PC-9 (cell line): ENCODE data around the gene IP6K3. TPM values are rescaled to one million over a fixed set of nuclear protein-coding genes. Genes with fewer than 3 reads are reported as not detected.

Experiments used
- BruUV-seq: library from RNA; stranded (reverse); fragments of 400-500 nt; replicated peaks from 2 replicates; lab custom pipeline; 2021; lab: Mats Ljungman, UMichigan
- CTCF ChIA-PET: fragments of 300-600 bp; sonication (Branson Sonifier 250); formaldehyde crosslinking; loops from one replicate; lab custom pipeline; 2022; ENCODE audit warnings: antibody characterized with exemption; lab: Charles Lee
- POLR2A ChIA-PET: fragments of 300-600 bp; sonication (Branson Sonifier 250); formaldehyde crosslinking; loops from one replicate; lab custom pipeline; 2022; ENCODE audit warnings: antibody characterized with exemption; ENCODE audit not compliant: unreplicated experiment; lab: Charles Lee
- DNase-seq, 2 experiments: peaks; one replicate each; pipeline versions ENCODE4 v3.0.0 to v3.0.0-alpha.2; 2015 to 2022; ENCODE audit warnings: mixed read lengths in 1 of 2
- H2AFZ ChIP-seq: fragments of 200-600 bp; sonication (generic); 2 replicates; pipeline ENCODE4 v1.8.1; 2017; ENCODE audit warnings: antibody characterized with exemption
- H3F3A ChIP-seq: fragments of 200-600 bp; sonication (generic); 2 replicates; pipeline ENCODE4 v1.8.1; 2017; ENCODE audit warnings: antibody characterized with exemption, mild to moderate bottlenecking, low read depth; ENCODE audit not compliant: insufficient read depth
- H3K27ac ChIP-seq: fragments of 200-600 bp; sonication (generic); 2 replicates; pipeline ENCODE4 v1.6.1; 2016; ENCODE audit warnings: mixed run types
- H3K27me3 ChIP-seq: fragments of 200-600 bp; sonication (generic); 2 replicates; pipeline ENCODE4 v1.6.1; 2016; ENCODE audit warnings: low read depth, mixed run types; ENCODE audit not compliant: insufficient read depth
- H3K36me3 ChIP-seq: fragments of 200-600 bp; sonication (generic); 2 replicates; pipeline ENCODE4 v1.6.1; 2016; ENCODE audit warnings: low read depth, mixed run types
- H3K4me1 ChIP-seq: fragments of 200-600 bp; sonication (generic); replicated peaks from 2 replicates; pipeline ENCODE4 v1.6.1; 2016; ENCODE audit warnings: mixed run types; ENCODE audit not compliant: insufficient read depth
- H3K4me2 ChIP-seq: fragments of 200-600 bp; sonication (generic); 2 replicates; pipeline ENCODE4 v1.6.1; 2017; ENCODE audit warnings: mixed run types
- H3K4me3 ChIP-seq: fragments of 200-600 bp; sonication (generic); 2 replicates; pipeline ENCODE4 v1.6.1; 2016; ENCODE audit warnings: mixed run types
- H3K79me2 ChIP-seq: fragments of 200-600 bp; sonication (generic); 2 replicates; pipeline ENCODE4 v1.6.1; 2017; ENCODE audit warnings: low read depth, mixed run types
- H3K9me2 ChIP-seq: fragments of 200-600 bp; sonication (generic); 2 replicates; pipeline ENCODE4 v1.8.1; 2017; ENCODE audit warnings: mild to moderate bottlenecking; ENCODE audit not compliant: insufficient read depth
- H3K9me3 ChIP-seq: fragments of 200-600 bp; sonication (generic); 2 replicates; pipeline ENCODE4 v1.8.1; 2016; ENCODE audit warnings: low read depth; ENCODE audit not compliant: insufficient read depth
- H4K20me1 ChIP-seq: fragments of 200-600 bp; sonication (generic); 2 replicates; pipeline ENCODE4 v1.8.1; 2017; ENCODE audit not compliant: insufficient read depth
- EZH2 ChIP-seq: fragments of 200-600 bp; sonication (generic); IDR thresholded peaks from 2 replicates; pipeline ENCODE4 v1.8.0; 2017; ENCODE audit warnings: antibody characterized with exemption, low read depth
- intact Hi-C: fragments of 100-400 bp; cut with micrococcal nuclease; formaldehyde crosslinking; loops from one replicate; pipeline ENCODE4 v1.10.0; 2022; ENCODE audit not compliant: unreplicated experiment
- total RNA-seq: library from RNA; stranded (reverse); gene quantifications from 2 replicates; pipeline ENCODE4 v1.2.3, GENCODE V29; 2021
- TF ChIP-seq, protein P1 (sequence below): fragments of 200-600 bp; sonication (generic); conservative IDR thresholded peaks from 2 replicates; pipeline ENCODE4 v1.6.1; 2017; ENCODE audit warnings: mixed run types, antibody characterized with exemption, mild to moderate bottlenecking, moderate library complexity

Gene IP6K3
- total RNA-seq, 1 experiment from 2014 or later = not detected

DNA sequence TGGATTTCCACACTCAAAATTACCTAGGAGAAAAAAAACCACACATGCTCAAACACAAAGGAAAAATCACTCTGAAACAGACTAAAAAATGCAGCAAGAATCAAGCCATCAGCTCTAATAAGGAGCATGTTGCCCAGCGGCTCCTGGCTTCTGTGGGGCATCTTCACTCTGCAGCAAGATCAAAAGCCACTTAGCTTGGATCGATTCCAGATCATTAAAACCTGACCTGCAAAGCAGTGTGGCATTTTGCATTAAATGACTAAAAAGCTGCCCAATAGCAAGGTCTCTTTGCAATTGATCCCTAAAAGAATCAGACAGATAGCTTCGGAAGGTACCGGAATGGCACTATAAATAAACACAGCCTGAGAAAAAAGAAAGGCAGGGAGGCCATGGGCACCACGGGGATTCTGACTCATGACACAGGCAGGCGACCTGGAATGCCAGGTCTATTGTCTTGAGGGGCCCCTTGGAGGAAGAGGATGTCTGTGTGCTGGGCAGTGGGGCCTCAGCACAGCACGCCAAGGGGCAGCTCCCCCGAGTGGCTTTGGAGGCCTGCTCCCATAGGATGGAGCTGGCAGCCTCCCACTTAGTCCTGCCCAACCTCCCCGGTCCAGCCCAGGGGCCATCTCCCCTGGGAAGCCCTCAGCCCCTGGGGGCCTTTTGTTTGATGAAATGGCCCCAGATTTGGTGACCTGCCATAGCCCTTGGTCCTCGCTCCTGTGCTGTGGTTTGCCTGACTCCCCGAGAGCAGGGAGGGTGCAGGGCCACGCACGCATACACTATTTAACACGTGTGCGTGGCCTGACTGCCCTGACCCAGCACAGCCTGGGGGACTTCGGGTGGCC lies 34.6 kb upstream of the IP6K3 start:
- CTCF ChIA-PET = interaction anchor here (0.5 to 1.0 kb wide), 2 partner anchors 10 to 582 kb away, joined by 4 to 8 read pairs; no protein-coding TSS in a partner anchor
- Histone ChIP-seq H4K20me1 (peaks cover 4% of the 10 kb centered on the region; the same call in 1 of the 2 replicates), H3K79me2 (peaks cover 23% of the 10 kb centered on the region), H3K4me1 (peaks cover 31% of the 10 kb centered on the region), H2AFZ (no peak overlapping the region), H3K27ac (peak overlapping the region; percentile 53), H3K4me3 (no peak overlapping the region), H3K27me3 (no peaks in the 10 kb centered on the region), H3F3A (peaks cover 25% of the 10 kb centered on the region), H3K9me2 (no peaks in the 10 kb centered on the region), H3K36me3 (peaks cover 42% of the 10 kb centered on the region), H3K9me3 (no peaks in the 10 kb centered on the region), H3K4me2 (peak overlapping the region; percentile 49)
- POLR2A ChIA-PET = interaction anchor here (0.6 to 0.7 kb wide), 4 partner anchors 8 to 810 kb away, joined by 3 to 6 read pairs (median 6); no protein-coding TSS in a partner anchor
- BruUV-seq = no TSS peak
- intact Hi-C loops = loop anchor here (10.0 kb wide), 1 partner anchor 463 kb away; the partner anchor contains the start of gene SMIM29
- peak; percentile 87 to 92 for DNase-seq
- no peak for TF ChIP-seq EZH2
- TF ChIP-seq, protein P1, sequence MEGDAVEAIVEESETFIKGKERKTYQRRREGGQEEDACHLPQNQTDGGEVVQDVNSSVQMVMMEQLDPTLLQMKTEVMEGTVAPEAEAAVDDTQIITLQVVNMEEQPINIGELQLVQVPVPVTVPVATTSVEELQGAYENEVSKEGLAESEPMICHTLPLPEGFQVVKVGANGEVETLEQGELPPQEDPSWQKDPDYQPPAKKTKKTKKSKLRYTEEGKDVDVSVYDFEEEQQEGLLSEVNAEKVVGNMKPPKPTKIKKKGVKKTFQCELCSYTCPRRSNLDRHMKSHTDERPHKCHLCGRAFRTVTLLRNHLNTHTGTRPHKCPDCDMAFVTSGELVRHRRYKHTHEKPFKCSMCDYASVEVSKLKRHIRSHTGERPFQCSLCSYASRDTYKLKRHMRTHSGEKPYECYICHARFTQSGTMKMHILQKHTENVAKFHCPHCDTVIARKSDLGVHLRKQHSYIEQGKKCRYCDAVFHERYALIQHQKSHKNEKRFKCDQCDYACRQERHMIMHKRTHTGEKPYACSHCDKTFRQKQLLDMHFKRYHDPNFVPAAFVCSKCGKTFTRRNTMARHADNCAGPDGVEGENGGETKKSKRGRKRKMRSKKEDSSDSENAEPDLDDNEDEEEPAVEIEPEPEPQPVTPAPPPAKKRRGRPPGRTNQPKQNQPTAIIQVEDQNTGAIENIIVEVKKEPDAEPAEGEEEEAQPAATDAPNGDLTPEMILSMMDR = no peak

- H2AFZ ChIP-seq = no peak overlapping the region
- H3K4me2 ChIP-seq = no peak overlapping the region
- H3K27me3 ChIP-seq = no peaks in the 10 kb centered on the region
- H3K9me2 ChIP-seq = no peaks in the 10 kb centered on the region
- POLR2A ChIA-PET = no interaction called here
- CTCF ChIA-PET = no interaction called here
- H3K79me2 ChIP-seq = peaks cover 9% of the 10 kb centered on the region; the same call in 1 of the 2 replicates
- peaks cover 29% of the 10 kb centered on the region for H3F3A ChIP-seq
- H4K20me1 ChIP-seq = no peaks in the 10 kb centered on the region; the same call in 1 of the 2 replicates
- BruUV-seq = no TSS peak
- TF ChIP-seq EZH2 = no peak
- TF ChIP-seq, protein P1 = no peak
- no peak overlapping the region for H3K27ac ChIP-seq
- no peak overlapping the region for H3K4me3 ChIP-seq
- H3K9me3 ChIP-seq = no peaks in the 10 kb centered on the region
- peaks cover 31% of the 10 kb centered on the region for H3K4me1 ChIP-seq
- no peak for DNase-seq
- peaks cover 37% of the 10 kb centered on the region for H3K36me3 ChIP-seq
- intact Hi-C loops = loop anchor here (5.0 to 10.0 kb wide), 2 partner anchors 465 to 578 kb away; partner anchors contain the start of genes HSD17B8, RXRB, SLC39A7 and SMIM29
These were observed 33.2 kb upstream of the IP6K3 start for GRCh38 chr6:33779895-33780294.

DNA sequence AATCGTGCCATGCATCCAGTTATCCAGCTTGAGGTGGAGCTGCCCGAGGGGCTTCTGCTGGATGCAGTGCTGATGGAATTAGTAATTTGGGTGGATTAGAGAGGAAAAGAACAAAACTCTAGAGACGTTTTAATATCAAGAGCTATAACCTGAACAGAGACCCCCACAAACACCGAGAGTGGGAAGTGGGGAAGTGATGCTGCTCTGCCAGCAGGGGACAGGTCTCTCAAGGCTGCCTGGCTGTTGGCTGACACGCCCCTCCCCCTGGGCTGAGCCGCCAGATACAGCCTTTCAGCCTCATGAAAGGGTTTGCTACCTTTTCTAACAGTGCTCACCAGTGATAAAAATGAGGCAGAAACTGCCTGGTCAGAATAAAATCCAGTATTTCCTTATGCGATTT lies 32.6 kb upstream of the IP6K3 start:
- DNase-seq = no peak
- peaks cover 41% of the 10 kb centered on the region for H3K36me3 ChIP-seq
- H2AFZ ChIP-seq = no peak overlapping the region
- peaks cover 31% of the 10 kb centered on the region for H3K4me1 ChIP-seq
- H4K20me1 ChIP-seq = no peaks in the 10 kb centered on the region; the same call in 1 of the 2 replicates
- H3K27me3 ChIP-seq = no peaks in the 10 kb centered on the region
- TF ChIP-seq, protein P1 = no peak
- no peak for TF ChIP-seq EZH2
- H3K9me2 ChIP-seq = no peaks in the 10 kb centered on the region
- H3K4me3 ChIP-seq = no peak overlapping the region
- H3K9me3 ChIP-seq = no peaks in the 10 kb centered on the region
- no peak overlapping the region for H3K27ac ChIP-seq
- H3F3A ChIP-seq = peaks cover 29% of the 10 kb centered on the region
- peaks cover 8% of the 10 kb centered on the region; the same call in 1 of the 2 replicates for H3K79me2 ChIP-seq
- intact Hi-C loops = loop anchor here (5.0 kb wide), 1 partner anchor 577 kb away; the partner anchor contains the start of genes HSD17B8, RXRB and SLC39A7
- H3K4me2 ChIP-seq = no peak overlapping the region
- ChIA-PET POLR2A (no interaction called here), CTCF (interaction anchor here (0.6 to 0.7 kb wide), 2 partner anchors 8 to 73 kb away, joined by 3 to 4 read pairs; no protein-coding TSS in a partner anchor)
- BruUV-seq = no TSS peak
